Hepatocyte (in vitro differentiated cells): ENCODE results near the gene HSPB8.

ENCODE experiments used
- CTCF ChIP-seq: fragments of 200-600 bp; sonication (generic); IDR thresholded peaks from 2 replicates; pipeline ENCODE4 v1.5.1; 2016; ENCODE audit warnings: antibody characterized with exemption, mild to moderate bottlenecking; ENCODE audit not compliant: poor library complexity
- EZH2 ChIP-seq: fragments of 200-600 bp; sonication (generic); IDR thresholded peaks from 2 replicates; pipeline ENCODE4 v1.6.1; 2016; ENCODE audit warnings: antibody characterized with exemption, mild to moderate bottlenecking, borderline replicate concordance
- EZH2phosphoT487 ChIP-seq: fragments of 200-600 bp; sonication (generic); IDR thresholded peaks from one replicate; pipeline ENCODE4 v1.6.1; 2018; ENCODE audit warnings: antibody characterized with exemption, mild to moderate bottlenecking, low read depth, moderate library complexity; ENCODE audit not compliant: unreplicated experiment, severe bottlenecking

DNA sequence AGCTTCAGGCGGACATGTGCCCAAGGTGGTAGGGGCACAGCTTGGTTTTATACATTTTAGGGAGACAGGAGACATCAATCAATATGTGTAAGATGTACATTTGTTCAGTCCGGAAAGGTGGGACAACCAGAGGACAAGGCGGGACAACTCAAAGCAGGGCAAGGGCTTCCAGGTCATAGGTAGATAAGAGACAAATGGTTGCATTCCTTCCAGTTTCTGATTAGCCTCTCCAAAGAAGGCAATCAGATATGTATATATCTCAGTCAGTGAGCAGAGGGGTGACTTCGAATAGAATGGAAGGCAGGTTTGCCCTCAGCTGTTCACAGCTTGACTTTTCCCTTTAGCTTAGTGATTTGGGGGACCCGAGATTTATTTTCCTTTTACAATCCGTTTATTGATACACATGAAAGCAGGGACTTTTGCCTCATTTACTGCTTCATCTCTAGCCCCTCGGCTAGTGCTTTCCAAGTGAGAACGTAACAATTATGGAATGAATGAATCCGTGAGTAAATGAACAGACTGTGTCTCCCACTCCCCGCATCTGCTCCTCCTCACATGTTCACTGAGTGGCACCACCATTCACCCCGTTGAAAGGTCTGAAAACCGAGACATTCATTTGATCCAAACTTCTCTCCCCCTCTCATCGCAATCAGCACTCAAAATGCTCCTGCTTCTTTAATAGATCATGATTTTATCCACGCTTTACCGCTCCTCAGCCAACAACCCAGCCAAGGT is 6.9 kb upstream of the HSPB8 start:
- TF ChIP-seq EZH2phosphoT487 (no peak), CTCF (no peak), EZH2 (no peak)
